ENCODE data around the gene TMED4. TPM values are rescaled to one million over a fixed set of nuclear protein-coding genes. Genes with fewer than 3 reads are reported as not detected.
A peak's percentile ranks its signal among the peaks of the same experiment; 100 is the strongest.

Gene TMED4
- total RNA-seq, 1 donor from 2014 or later = 203 TPM

DNA sequence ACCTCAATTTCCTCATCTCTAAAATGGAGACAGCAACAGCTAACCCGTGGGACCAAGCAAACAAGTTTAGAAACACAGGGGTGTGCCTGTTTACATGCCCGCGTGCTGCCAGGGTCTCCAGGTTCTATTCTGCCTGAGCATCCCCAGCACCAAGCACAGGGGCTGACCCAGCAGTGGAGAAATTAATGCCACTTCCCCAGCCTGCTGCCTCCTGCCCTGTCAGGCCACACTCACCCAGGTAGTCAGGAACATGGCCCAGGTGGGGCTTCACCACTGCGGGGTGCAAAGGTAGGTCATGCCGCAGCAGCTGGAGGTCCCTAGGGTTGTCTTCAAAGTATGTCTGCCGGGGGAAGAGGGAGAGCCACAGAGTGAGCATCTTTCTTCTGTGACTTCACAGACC is 14.1 kb downstream of the TMED4 start:
- peaks cover 51% of the 10 kb centered on the region for H3K36me3 ChIP-seq (ENCODE audit: control insufficient read depth, insufficient read depth, low read length)
- H3K27me3 ChIP-seq (ENCODE audit: control insufficient read depth, insufficient read depth, low read length) = no peaks in the 10 kb centered on the region
- no peak overlapping the region for H3K4me3 ChIP-seq (ENCODE audit: low read depth, low read length)
- no peak for DNase-seq (ENCODE audit: low read depth)
- FAIRE-seq = no peak
- TF ChIP-seq, protein P1, sequence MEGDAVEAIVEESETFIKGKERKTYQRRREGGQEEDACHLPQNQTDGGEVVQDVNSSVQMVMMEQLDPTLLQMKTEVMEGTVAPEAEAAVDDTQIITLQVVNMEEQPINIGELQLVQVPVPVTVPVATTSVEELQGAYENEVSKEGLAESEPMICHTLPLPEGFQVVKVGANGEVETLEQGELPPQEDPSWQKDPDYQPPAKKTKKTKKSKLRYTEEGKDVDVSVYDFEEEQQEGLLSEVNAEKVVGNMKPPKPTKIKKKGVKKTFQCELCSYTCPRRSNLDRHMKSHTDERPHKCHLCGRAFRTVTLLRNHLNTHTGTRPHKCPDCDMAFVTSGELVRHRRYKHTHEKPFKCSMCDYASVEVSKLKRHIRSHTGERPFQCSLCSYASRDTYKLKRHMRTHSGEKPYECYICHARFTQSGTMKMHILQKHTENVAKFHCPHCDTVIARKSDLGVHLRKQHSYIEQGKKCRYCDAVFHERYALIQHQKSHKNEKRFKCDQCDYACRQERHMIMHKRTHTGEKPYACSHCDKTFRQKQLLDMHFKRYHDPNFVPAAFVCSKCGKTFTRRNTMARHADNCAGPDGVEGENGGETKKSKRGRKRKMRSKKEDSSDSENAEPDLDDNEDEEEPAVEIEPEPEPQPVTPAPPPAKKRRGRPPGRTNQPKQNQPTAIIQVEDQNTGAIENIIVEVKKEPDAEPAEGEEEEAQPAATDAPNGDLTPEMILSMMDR (IDR thresholded peaks at IDR 0.05; ENCODE audit: insufficient read depth, low read length, severe bottlenecking) = no peak

DNA sequence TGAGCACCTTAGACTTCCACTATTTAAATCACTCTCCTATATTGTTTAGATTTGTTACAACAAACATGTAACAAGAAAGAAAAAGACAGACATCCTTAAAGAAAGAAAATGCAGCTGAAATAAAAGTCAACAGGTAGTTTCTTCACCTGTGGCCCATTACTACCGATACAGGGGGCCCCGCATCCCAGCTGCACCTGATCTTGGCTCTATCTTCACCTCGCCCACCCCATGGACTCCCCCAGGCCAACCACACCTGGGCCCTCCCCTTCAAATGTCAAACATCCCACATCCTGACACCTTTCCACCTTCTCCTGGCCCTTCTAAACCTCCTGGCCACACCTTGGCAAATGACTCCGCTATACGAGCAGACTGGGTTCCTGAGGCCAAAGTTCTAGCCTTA is 15.4 kb downstream of the TMED4 start:
- Histone ChIP-seq H3K4me3 (ENCODE audit: low read depth, low read length) (no peak overlapping the region), H3K27me3 (ENCODE audit: control insufficient read depth, insufficient read depth, low read length) (no peaks in the 10 kb centered on the region), H3K36me3 (ENCODE audit: control insufficient read depth, insufficient read depth, low read length) (peaks cover 48% of the 10 kb centered on the region)
- FAIRE-seq (no peak), DNase-seq (ENCODE audit: low read depth) (no peak)
- TF ChIP-seq, protein P1 (IDR thresholded peaks at IDR 0.05; ENCODE audit: insufficient read depth, low read length, severe bottlenecking) = no peak

- Histone ChIP-seq H3K4me3 (ENCODE audit: low read depth, low read length) (no peak overlapping the region), H3K36me3 (ENCODE audit: control insufficient read depth, insufficient read depth, low read length) (peaks cover 44% of the 10 kb centered on the region), H3K27me3 (ENCODE audit: control insufficient read depth, insufficient read depth, low read length) (no peaks in the 10 kb centered on the region)
- DNase-seq (ENCODE audit: low read depth) (no peak), FAIRE-seq (no peak)
- TF ChIP-seq, protein P1 (IDR thresholded peaks at IDR 0.05; ENCODE audit: insufficient read depth, low read length, severe bottlenecking) = no peak
These were observed 16.1 kb downstream of the TMED4 start for GRCh38 chr7:44565795-44566559.

DNA sequence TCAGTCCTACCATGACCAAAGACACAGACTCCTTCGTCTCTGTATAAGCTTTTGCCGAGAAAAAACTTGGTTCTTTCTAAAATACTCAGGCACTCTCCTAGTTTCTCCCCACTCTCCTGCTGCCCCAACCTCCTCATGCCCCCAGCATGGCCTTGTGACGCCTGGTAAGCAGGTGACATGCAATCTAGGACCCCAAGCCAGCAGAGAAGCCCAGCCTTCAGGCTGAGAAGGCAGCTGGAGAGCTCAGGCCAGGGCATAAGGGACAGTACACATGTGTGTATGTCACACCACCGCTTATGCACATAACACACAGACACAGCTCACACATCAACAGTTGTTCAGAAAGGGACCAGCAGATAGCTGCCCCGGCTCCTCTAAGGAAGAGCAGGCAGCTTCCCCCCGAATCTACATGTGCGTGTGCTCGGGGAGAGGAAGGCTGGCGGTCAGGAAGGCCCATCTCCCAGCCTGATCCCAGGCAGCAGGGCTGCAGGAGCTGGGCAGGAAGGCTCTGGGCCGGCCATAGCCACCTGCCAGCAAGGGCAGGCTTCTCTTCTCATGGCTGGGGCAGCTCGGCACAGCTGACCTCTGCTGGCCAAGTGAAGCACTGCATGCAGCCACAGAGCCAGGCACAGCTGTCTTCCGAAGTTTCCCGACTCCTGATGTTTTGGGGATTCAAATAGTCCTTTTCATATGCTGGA is 16.8 kb downstream of the TMED4 start:
- TF ChIP-seq, protein P1 (IDR thresholded peaks at IDR 0.05; ENCODE audit: insufficient read depth, low read length, severe bottlenecking) = peak; percentile 96
- H3K36me3 ChIP-seq (ENCODE audit: control insufficient read depth, insufficient read depth, low read length) = peaks cover 38% of the 10 kb centered on the region

DNA sequence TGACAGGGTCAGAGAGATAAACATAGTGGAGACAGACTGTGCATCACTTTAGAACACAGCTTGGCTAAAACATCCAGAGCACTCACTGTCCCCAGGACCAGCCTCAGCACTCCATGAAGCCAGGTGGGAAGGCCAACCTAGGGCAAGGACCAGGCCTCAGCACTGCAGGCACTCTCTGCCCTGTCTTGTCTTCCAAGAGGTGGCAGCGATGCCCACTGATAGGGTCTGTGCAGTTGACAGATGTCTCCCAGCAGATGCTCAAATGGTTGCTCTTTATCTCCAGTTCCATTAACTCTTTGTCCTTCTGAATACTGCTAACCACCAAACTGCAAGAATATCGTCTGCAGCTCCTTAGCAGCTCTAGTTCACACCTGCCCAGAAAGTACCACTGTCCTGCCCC is 17.4 kb downstream of the TMED4 start:
- no peaks in the 10 kb centered on the region for H3K27me3 ChIP-seq (ENCODE audit: control insufficient read depth, insufficient read depth, low read length)
- no peak overlapping the region for H3K4me3 ChIP-seq (ENCODE audit: low read depth, low read length)
- DNase-seq (ENCODE audit: low read depth) = no peak
- no peak for FAIRE-seq
- TF ChIP-seq, protein P1 (IDR thresholded peaks at IDR 0.05; ENCODE audit: insufficient read depth, low read length, severe bottlenecking) = no peak
- H3K36me3 ChIP-seq (ENCODE audit: control insufficient read depth, insufficient read depth, low read length) = peaks cover 32% of the 10 kb centered on the region

More for the DNA sequence above, 16.8 kb downstream of the TMED4 start:
- Histone ChIP-seq H3K4me3 (ENCODE audit: low read depth, low read length) (no peak overlapping the region), H3K27me3 (ENCODE audit: control insufficient read depth, insufficient read depth, low read length) (no peaks in the 10 kb centered on the region)
- peak; percentile 38 for DNase-seq (ENCODE audit: low read depth)
- no peak for FAIRE-seq

Data from bronchial epithelial cell (primary cell).